GM13976 (cell line): Measurements from ENCODE around the gene TRPV5.

ENCODE experiments used
- DNase-seq: peaks from one replicate; pipeline ENCODE4 v3.0.0; 2012; ENCODE audit warnings: low spot score
- CTCF ChIP-seq: IDR thresholded peaks from 2 replicates; pipeline ENCODE4 v1.5.1; 2012; ENCODE audit warnings: borderline replicate concordance, mild to moderate bottlenecking; ENCODE audit not compliant: insufficient read depth; ENCODE audit errors: extremely low read depth, missing control alignments, control extremely low read depth
- in situ Hi-C: fragments of 300-500 bp; cut with MboI; formaldehyde crosslinking; loops from one replicate; pipeline ENCODE4 v1.12.0; 2022; ENCODE audit warnings: low sequenced_read_pairs, mixed read lengths, inconsistent platforms; ENCODE audit not compliant: unreplicated experiment

The TRPV5 gene

GRCh38 chr7:142898377-142899170 lies 35.0 kb downstream of the TRPV5 start:
- in situ Hi-C loops = no loop called here
- TF ChIP-seq CTCF = no peak
- DNase-seq = no peak

- in situ Hi-C loops = no loop called here
- DNase-seq = no peak
- TF ChIP-seq CTCF = no peak
Observed at GRCh38 chr7:142897691-142898090, 35.9 kb downstream of the TRPV5 start.

GRCh38 chr7:142896741-142897379 lies 36.7 kb downstream of the TRPV5 start:
- in situ Hi-C loops = no loop called here
- no peak for DNase-seq
- TF ChIP-seq CTCF = no peak

GRCh38 chr7:142896151-142896550 lies 37.4 kb downstream of the TRPV5 start:
- DNase-seq = no peak
- in situ Hi-C loops = no loop called here
- TF ChIP-seq CTCF = no peak

GRCh38 chr7:142894985-142895593 lies 38.5 kb downstream of the TRPV5 start:
- in situ Hi-C loops = no loop called here
- no peak for TF ChIP-seq CTCF
- DNase-seq = no peak

GRCh38 chr7:142894112-142894984 lies 39.2 kb downstream of the TRPV5 start:
- in situ Hi-C loops = no loop called here
- no peak for DNase-seq
- TF ChIP-seq CTCF = no peak
